NB4 (cell line): ENCODE measurements around the gene ABTB2.

Experiments used
- DNase-seq: peaks from one replicate; pipeline ENCODE4 v3.0.0; 2010; ENCODE audit warnings: low read depth
- H3K4me3 ChIP-seq: one replicate; pipeline ENCODE4 v1.5.1; 2011; ENCODE audit warnings: mild to moderate bottlenecking, low read depth, low read length, moderate library complexity
- MYC ChIP-seq: IDR thresholded peaks from 2 replicates; pipeline ENCODE4 v1.6.1; 2011; ENCODE audit warnings: low read depth, low read length
- POLR2A ChIP-seq: IDR thresholded peaks from 2 replicates; pipeline ENCODE4 v1.6.1; 2011; ENCODE audit warnings: mild to moderate bottlenecking; ENCODE audit not compliant: insufficient read length; ENCODE audit errors: extremely low read depth
- TF ChIP-seq, protein P1 (sequence below): IDR thresholded peaks from 2 replicates; pipeline ENCODE4 v1.6.1; 2011; ENCODE audit warnings: low read depth, low read length
- TF ChIP-seq, protein P2 (sequence below): IDR thresholded peaks from one replicate; pipeline ENCODE4 v1.5.1; 2012; ENCODE audit warnings: low read depth, low read length

The ABTB2 gene

DNA sequence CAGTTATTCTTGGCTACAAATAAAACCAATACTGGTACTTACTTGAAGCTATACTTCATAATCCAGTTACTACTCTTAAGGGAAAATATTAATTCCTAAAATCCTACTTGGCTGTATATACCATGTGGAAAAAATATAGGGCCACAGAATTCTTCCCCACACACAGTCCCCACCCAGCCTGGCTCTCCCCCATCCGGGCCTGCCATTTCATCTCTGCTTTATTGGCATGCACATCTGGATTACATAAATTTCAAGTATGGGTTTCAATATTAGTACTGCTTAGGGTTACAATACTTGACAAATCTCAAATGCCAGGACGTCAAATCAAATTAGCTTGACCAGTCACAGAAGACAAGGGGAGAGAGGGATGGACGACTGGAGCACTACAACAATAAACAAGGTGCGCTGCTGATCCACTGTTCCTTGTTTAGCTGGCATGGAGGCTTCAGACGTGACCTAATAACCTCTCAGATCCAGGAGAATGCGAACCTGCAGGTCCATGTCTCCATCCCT, 81.4 kb downstream of the ABTB2 start:
- DNase-seq, result no peak
- TF ChIP-seq POLR2A (no peak), MYC (no peak)
- TF ChIP-seq, protein P1, sequence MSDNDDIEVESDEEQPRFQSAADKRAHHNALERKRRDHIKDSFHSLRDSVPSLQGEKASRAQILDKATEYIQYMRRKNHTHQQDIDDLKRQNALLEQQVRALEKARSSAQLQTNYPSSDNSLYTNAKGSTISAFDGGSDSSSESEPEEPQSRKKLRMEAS, result no peak
- TF ChIP-seq, protein P2, sequence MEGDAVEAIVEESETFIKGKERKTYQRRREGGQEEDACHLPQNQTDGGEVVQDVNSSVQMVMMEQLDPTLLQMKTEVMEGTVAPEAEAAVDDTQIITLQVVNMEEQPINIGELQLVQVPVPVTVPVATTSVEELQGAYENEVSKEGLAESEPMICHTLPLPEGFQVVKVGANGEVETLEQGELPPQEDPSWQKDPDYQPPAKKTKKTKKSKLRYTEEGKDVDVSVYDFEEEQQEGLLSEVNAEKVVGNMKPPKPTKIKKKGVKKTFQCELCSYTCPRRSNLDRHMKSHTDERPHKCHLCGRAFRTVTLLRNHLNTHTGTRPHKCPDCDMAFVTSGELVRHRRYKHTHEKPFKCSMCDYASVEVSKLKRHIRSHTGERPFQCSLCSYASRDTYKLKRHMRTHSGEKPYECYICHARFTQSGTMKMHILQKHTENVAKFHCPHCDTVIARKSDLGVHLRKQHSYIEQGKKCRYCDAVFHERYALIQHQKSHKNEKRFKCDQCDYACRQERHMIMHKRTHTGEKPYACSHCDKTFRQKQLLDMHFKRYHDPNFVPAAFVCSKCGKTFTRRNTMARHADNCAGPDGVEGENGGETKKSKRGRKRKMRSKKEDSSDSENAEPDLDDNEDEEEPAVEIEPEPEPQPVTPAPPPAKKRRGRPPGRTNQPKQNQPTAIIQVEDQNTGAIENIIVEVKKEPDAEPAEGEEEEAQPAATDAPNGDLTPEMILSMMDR, result no peak

DNA sequence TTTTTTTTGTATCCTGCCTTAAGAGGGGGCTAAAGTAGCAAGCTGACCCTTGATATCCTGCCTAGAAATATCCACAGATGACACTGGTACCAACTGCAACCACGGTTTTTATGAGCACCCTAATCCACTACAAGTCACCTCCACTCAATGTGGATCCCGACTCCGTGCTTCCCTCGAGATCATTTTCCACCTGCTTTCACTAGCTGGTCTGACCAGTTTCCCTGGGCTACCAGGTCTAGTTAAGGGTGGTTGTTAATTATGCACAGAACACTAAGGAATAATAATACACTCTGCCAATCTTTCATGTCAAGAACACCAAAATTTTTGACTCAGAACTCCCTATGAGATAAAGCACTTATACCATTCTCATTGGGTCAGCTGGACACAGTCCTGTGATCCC, 82.3 kb downstream of the ABTB2 start:
- DNase-seq, result no peak
- TF ChIP-seq, protein P2, result no peak
- TF ChIP-seq POLR2A, result no peak
- no peak for TF ChIP-seq MYC
- TF ChIP-seq, protein P1, result no peak

More for the DNA sequence above, 81.4 kb downstream of the ABTB2 start:
- no peak overlapping the region for H3K4me3 ChIP-seq

DNA sequence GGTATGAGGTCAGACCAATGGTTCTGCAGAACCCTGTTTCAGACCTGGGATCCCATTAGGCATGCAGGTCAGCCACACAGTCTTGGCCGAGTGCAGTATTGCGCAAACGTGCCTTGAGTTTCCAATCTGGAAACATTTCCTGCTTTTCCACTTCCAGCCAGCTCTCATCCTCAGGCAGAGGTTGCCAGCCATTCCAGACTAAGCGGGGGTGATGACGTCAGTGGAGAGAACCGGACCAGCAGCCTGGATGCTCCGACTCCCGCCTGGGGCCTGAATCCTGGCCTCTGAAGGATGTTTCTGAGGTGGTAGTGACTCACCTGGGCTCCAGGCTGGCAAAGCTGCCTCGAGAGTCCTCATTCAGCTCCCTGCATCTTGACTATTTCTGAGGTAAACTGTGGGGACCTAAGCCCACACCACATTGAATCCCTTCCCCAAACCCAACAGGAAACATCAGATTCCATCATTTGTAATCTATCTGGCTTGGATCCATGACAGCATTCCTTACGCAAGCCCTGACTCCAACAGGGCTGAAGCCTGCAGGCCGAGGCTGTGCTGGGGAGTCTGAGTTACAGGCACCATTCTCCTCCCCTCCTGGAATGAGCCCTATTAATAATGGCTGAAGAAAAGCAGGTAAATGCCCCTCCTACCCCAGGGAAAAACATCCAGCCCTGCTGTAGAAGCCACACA, 83.0 kb downstream of the ABTB2 start:
- DNase-seq, result no peak
- H3K4me3 ChIP-seq, result no peak overlapping the region

More for the DNA sequence above, 82.3 kb downstream of the ABTB2 start:
- no peak overlapping the region for H3K4me3 ChIP-seq

DNA sequence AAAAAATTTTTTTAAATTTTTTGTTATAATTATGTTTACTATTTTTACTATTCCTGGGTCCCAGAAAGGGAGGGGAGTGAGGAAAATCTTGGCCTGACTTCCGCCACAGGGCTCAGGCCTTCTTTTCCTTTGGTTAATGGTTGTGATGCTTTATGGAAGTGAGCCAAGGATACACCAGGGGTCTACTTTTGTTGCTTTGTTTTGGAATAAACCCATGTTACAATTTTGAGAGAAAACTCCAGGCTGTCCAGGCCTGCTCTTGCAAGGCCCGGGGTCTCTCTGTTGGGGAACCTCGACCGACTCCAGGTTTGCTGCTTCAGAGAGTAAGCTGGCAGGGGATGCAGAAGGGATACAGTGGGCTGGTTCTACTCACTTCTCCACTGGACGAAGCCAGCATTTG, 84.7 kb downstream of the ABTB2 start:
- no peak overlapping the region for H3K4me3 ChIP-seq
- TF ChIP-seq, protein P1, result no peak
- TF ChIP-seq MYC (no peak), POLR2A (no peak)
- TF ChIP-seq, protein P2, result no peak
- DNase-seq, result no peak

More for the DNA sequence above, 83.0 kb downstream of the ABTB2 start:
- TF ChIP-seq, protein P2, result no peak
- TF ChIP-seq MYC (no peak), POLR2A (no peak)
- TF ChIP-seq, protein P1, result no peak

DNA sequence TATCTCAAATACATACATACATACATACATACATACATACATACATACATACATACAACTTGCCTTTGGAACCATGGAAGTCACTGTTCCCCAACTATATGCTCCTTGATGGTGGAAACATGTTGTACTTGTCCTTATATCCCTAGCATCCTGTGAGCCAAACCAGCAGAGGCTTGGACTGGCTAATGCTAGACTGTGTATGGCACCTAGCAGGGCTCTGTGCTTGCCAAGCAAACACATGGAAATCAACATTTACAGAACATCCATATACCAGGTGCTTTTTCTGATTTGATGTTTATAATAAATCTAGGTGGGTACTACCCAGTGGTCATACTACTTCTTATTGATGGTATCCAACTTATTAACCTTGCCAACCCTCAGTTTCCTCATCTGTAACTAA, 86.1 kb downstream of the ABTB2 start:
- no peak for DNase-seq
- TF ChIP-seq POLR2A (no peak), MYC (no peak)
- TF ChIP-seq, protein P1, result no peak
- TF ChIP-seq, protein P2, result no peak
- H3K4me3 ChIP-seq, result no peak overlapping the region

DNA sequence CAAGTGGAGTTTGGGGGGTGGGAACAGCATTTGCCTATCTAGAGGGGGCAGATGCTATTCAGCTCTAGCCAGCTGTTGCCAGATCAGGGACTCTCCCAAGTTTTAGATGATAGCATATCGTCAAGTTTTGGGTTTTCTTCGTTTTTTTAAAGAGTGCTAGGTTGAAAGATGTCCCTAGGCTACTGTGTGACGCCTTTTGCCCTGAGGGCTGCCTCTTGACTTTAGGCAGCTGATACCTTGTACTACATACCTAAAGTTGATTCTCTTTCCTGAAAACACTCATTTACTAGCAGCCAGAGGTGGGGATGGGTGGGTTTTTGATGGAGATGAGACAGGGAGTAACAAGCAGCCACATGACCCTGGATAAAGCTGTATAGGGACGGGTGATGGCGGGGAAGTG, 87.1 kb downstream of the ABTB2 start:
- no peak for DNase-seq
- no peak overlapping the region for H3K4me3 ChIP-seq
- no peak for TF ChIP-seq POLR2A
- TF ChIP-seq MYC, result no peak
- TF ChIP-seq, protein P1, result no peak
- TF ChIP-seq, protein P2, result no peak
